RWPE1 (cell line): ENCODE data around the gene NDUFV3.
"Not testable (repeated sequence)": the region's sequence is repeated elsewhere in the genome, so short reads cannot be mapped to it uniquely, and the experiment has no call there.

Experiments
- CTCF ChIA-PET: fragments of 350-600 bp; sonication (Branson Sonifier 250); formaldehyde crosslinking; extraction: SDS; loops from one replicate; lab custom pipeline; 2021; lab: Yijun Ruan, JAX
- POLR2A ChIA-PET: fragments of 400-600 bp; formaldehyde crosslinking; extraction: SDS; loops from one replicate; lab custom pipeline; 2020; ENCODE audit warnings: antibody characterized with exemption; ENCODE audit not compliant: low non-redundant PET; lab: Yijun Ruan, JAX
- DNase-seq: peaks from one replicate; pipeline ENCODE4 v3.0.0; 2012; ENCODE audit warnings: low spot score
- H3K27ac ChIP-seq: fragments of 450-650 bp; 2 replicates; pipeline ENCODE4 v1.5.1; 2017
- TF ChIP-seq, protein P1 (sequence below): fragments of 450-650 bp; conservative IDR thresholded peaks from 2 replicates; pipeline ENCODE4 v1.5.1; 2017; ENCODE audit warnings: low read depth, mild to moderate bottlenecking

NDUFV3 gene

DNA sequence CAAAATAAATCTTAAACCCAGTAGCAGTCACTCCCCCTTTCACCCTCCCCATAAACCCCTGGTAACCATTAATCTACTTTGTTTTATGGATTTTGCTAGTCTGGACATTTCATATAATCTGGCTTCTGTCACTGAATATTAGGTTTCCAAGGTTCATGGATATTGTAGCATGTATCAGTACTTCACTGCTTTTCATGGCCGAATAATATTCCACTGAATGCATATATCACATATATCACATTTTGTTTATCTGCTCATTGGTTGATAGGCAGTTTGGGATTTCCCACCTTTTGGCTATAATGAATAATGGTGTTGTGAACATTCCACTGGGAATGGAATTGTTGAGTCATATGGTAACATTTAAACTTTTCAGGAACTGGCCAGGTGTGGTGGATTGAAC is 9.2 kb upstream of the NDUFV3 start:
- no peak for DNase-seq
- POLR2A ChIA-PET: no interaction called here
- TF ChIP-seq, protein P1, sequence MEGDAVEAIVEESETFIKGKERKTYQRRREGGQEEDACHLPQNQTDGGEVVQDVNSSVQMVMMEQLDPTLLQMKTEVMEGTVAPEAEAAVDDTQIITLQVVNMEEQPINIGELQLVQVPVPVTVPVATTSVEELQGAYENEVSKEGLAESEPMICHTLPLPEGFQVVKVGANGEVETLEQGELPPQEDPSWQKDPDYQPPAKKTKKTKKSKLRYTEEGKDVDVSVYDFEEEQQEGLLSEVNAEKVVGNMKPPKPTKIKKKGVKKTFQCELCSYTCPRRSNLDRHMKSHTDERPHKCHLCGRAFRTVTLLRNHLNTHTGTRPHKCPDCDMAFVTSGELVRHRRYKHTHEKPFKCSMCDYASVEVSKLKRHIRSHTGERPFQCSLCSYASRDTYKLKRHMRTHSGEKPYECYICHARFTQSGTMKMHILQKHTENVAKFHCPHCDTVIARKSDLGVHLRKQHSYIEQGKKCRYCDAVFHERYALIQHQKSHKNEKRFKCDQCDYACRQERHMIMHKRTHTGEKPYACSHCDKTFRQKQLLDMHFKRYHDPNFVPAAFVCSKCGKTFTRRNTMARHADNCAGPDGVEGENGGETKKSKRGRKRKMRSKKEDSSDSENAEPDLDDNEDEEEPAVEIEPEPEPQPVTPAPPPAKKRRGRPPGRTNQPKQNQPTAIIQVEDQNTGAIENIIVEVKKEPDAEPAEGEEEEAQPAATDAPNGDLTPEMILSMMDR: no peak
- CTCF ChIA-PET: no interaction called here
- no peak overlapping the region for H3K27ac ChIP-seq

DNA sequence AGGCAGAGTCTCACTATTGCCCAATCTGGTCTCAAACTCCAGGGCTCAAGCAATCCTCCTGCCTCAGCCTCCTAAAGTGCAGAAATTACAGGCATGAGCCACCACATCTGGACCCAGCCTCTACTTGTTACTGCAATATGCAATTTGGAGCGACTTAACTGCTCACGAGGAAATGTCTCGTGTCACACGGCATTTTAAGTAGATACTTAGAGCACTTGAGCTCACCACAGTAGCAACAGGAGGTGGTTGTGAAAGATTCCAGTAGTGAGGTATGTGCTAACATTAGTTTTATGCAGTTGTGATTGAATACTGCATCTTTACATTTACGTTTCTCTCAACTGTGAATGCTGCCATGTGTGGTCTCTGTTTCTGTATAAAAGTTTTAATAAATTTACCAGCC is 5.8 kb upstream of the NDUFV3 start:
- ChIA-PET CTCF (no interaction called here), POLR2A (no interaction called here)
- TF ChIP-seq, protein P1: no peak

DNA sequence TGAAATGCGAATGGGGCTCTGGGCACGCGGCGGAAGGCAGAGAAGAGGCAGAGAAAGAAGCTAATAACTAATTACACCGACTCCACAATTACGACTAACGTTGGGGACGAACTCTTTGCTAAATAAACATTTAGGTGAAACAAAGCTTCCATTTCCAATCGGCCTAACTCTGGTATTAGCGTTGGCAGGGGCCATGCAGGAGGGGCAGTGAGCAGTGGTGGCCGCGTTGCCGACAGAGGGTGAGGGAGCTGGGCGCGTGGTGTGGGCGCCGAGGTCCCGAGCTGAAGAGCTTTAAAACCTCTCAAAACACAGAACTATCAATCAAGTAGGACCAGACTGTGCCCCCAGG is 553 bp upstream of the NDUFV3 start:
- H3K27ac ChIP-seq: peak overlapping the region; percentile 91
- CTCF ChIA-PET: interaction anchor here (0.6 kb wide), 1 partner anchor 329 kb away, joined by 3 read pairs; no protein-coding TSS in a partner anchor
- TF ChIP-seq, protein P1: no peak
- DNase-seq: no peak
- POLR2A ChIA-PET: interaction anchor here (0.6 to 1.0 kb wide), 5 partner anchors 14 to 126 kb away, joined by 3 read pairs; no protein-coding TSS in a partner anchor

More for the DNA sequence above, 5.8 kb upstream of the NDUFV3 start:
- DNase-seq: no peak
- no peak overlapping the region for H3K27ac ChIP-seq

DNA sequence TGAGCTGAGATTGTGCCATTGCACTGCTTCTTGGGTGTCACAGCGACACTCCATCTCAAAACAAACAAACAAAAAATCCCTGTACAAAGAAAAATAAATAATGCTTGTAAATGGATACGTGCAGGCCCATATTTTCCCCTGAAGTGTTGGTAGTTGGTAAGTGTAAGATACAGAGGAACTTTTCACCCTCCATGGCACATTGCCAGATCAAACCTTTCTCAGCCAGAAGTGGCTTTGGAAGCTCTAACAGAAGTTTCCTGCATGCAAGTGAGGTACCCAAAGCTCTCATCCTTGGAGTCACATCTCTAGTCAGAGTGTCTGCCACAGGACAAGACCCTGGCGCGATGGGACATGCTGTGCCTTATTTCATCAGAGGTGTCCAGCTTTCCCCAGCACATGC is 7.3 kb downstream of the NDUFV3 start:
- CTCF ChIA-PET: no interaction called here
- no peak overlapping the region for H3K27ac ChIP-seq
- POLR2A ChIA-PET: no interaction called here
- DNase-seq: no peak
- TF ChIP-seq, protein P1: no peak

DNA sequence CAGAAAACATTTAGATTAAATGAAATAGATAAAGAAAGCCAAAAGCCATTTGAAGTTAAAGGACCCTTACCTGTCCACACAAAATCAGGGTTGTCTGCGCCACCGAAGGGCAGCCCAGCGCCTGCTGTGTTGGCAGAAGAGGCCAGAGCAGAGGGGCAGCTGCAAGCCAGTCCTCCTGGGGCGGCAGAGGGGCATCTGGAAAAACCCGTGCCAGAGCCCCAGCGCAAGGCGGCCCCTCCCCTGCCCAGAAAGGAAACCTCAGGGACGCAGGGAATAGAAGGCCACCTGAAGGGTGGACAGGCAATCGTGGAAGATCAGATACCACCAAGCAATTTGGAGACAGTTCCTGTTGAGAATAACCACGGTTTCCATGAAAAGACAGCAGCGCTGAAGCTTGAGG is 10.7 kb downstream of the NDUFV3 start:
- ChIA-PET CTCF (no interaction called here), POLR2A (no interaction called here)
- TF ChIP-seq, protein P1: no peak
- H3K27ac ChIP-seq: no peak overlapping the region
- DNase-seq: no peak

DNA sequence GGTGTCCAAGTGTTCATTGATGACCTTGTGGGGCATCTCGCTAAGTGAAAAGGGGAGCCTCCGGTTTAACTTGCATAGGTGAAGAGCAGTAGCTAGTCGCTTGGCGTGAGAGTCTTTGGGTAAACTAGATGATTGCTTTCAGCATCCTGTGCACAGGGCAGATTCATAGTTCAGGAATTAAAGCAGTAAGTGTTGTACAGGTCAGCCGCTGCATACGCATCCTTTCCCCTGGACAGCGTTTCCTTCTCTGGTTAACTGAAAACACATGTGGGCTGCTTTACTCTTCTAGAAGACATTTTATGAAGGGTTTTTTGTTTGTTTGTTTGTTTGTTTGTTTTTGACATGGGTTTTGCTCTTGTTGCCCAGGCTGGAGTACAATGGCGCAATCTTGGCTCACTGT is 12.1 kb downstream of the NDUFV3 start:
- TF ChIP-seq, protein P1: no peak
- no peak overlapping the region for H3K27ac ChIP-seq
- POLR2A ChIA-PET: no interaction called here
- CTCF ChIA-PET: no interaction called here
- DNase-seq: no peak

DNA sequence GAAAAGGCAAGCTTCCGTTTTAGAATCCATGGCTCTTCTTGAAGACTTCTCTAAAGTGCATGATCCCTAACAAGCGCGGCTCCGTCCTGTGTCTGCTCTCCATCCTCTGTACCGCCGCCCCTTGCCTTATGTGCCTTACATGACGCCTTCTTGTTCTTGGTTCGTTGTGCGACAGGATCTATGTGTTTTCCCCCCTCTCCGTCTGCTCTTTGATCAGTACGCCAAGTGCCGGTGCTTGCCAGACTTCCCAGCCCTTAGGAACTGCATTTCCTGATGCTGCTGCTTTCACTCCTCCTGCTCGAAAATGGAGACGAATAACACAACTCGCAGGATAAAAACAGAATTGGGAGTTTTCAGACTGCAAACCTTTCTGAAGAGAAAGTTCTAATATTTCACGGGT is 13.1 kb downstream of the NDUFV3 start:
- ChIA-PET POLR2A (no interaction called here), CTCF (no interaction called here)
- TF ChIP-seq, protein P1: no peak
- DNase-seq: no peak
- no peak overlapping the region for H3K27ac ChIP-seq

DNA sequence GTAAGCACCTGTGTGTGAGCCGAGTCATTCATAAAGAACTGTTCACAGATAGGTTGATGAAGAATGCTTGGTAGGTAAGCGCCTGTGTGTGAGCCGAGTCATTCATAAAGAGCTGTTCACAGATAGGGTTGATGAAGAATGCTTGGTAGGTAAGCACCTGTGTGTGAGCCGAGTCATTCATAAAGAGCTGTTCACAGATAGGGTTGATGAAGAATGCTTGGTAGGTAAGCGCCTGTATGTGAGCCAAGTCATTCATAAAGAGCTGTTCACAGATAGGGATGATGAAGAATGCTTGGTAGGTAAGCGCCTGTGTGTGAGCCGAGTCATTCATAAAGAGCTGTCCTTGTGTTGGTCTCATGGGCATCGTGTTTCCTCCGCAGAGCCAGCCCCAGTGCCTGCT is 15.4 kb downstream of the NDUFV3 start:
- H3K27ac ChIP-seq, CTCF ChIA-PET, POLR2A ChIA-PET, DNase-seq: not testable (repeated sequence)

DNA sequence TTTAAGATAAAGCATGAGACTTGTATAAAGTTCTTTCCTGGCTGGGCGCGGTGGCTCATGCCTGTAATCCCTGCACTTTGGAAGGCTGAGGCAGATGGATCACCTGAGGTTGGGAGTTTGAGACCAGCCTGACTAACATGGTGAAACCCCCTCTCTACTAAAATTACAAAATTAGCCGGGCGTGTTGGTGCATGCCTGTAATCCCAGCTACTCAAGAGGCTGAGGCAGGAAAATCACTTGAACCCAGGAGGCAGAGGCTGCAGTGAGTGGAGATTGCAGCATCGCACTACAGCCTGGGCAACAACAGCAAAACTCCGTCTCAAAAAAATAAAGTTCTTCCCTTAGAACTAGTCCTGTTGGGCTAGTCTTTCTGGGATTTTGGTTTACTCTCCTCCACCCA is 18.8 kb downstream of the NDUFV3 start:
- DNase-seq, POLR2A ChIA-PET: not testable (repeated sequence)
- CTCF ChIA-PET: interaction anchor here (0.7 kb wide), 1 partner anchor 289 kb away, joined by 3 read pairs; no protein-coding TSS in a partner anchor
- peak overlapping the region; percentile 45 for H3K27ac ChIP-seq
